ENCODE data around the gene LIG1.

GRCh38 chr19:48182434-48182833, 12.3 kb upstream of the LIG1 start:
- TF ChIP-seq CTCF (IDR thresholded peaks at IDR 0.05; ENCODE audit: insufficient read depth, low read length, poor library complexity, severe bottlenecking): no peak
- no peak for TF ChIP-seq EZH2phosphoT487 (conservative IDR thresholded peaks at IDR 0.05; ENCODE audit: low read length)

All from SU-DHL-6 (cell line).